Prostate gland (tissue), 2 donors: ENCODE results near the gene SRXN1.

Source experiments
- CTCF ChIP-seq, 4 experiments: fragments of 200-600 bp in 2 of 4; fragments of 450-650 bp in 2 of 4; sonication (generic) in 2 of 4; IDR thresholded peaks; 1 replicate in 3 of 4; 2 replicates in 1 of 4; pipeline ENCODE4 v1.5.1; 2016 to 2019; ENCODE audit warnings: antibody characterized with exemption in 4 of 4, mild to moderate bottlenecking in 2 of 4, moderate library complexity in 2 of 4
- POLR2AphosphoS5 ChIP-seq: sonication (generic); formaldehyde crosslinking; IDR thresholded peaks from one replicate; pipeline ENCODE4 v1.6.1; 2017; ENCODE audit warnings: antibody characterized with exemption

- TF ChIP-seq POLR2AphosphoS5 (no peak), CTCF (IDR thresholded peaks at IDR 0.05) (no peak)
Observed at GRCh38 chr20:611047-611842, 41.8 kb downstream of the SRXN1 start.
